GM12891 (cell line): ENCODE measurements around the gene TMEM259.

ENCODE experiments used
- DNase-seq: peaks from one replicate; pipeline ENCODE4 v3.0.0; 2011; ENCODE audit warnings: low spot score; ENCODE audit not compliant: insufficient read length
- FAIRE-seq: peaks from 2 replicates; lab custom pipeline; 2011; peaks lifted over from hg19 to GRCh38; lab: Jason Lieb, UNC
- PAX5 ChIP-seq: IDR thresholded peaks from 2 replicates; pipeline ENCODE4 v1.6.1; 2011; ENCODE audit warnings: low read length, moderate library complexity, mild to moderate bottlenecking; ENCODE audit not compliant: insufficient read depth, severe bottlenecking
- POLR2A ChIP-seq: IDR thresholded peaks from 2 replicates; pipeline ENCODE4 v1.6.1; 2011; ENCODE audit warnings: low read depth, low read length, control low read depth
- POLR2AphosphoS5 ChIP-seq: IDR thresholded peaks from 2 replicates; pipeline ENCODE4 v1.6.1; 2011; ENCODE audit warnings: low read depth, low read length, control low read depth
- POU2F2 ChIP-seq: IDR thresholded peaks from 2 replicates; pipeline ENCODE4 v1.6.1; 2011; ENCODE audit warnings: low read depth, mild to moderate bottlenecking, control low read depth, low read length, moderate library complexity
- SPI1 ChIP-seq: IDR thresholded peaks from 2 replicates; pipeline ENCODE4 v1.6.1; 2011; ENCODE audit warnings: low read depth, low read length, control low read depth
- TAF1 ChIP-seq: IDR thresholded peaks from 2 replicates; pipeline ENCODE4 v1.6.1; 2011; ENCODE audit warnings: low read depth, low read length, control low read depth

TMEM259 gene

DNA sequence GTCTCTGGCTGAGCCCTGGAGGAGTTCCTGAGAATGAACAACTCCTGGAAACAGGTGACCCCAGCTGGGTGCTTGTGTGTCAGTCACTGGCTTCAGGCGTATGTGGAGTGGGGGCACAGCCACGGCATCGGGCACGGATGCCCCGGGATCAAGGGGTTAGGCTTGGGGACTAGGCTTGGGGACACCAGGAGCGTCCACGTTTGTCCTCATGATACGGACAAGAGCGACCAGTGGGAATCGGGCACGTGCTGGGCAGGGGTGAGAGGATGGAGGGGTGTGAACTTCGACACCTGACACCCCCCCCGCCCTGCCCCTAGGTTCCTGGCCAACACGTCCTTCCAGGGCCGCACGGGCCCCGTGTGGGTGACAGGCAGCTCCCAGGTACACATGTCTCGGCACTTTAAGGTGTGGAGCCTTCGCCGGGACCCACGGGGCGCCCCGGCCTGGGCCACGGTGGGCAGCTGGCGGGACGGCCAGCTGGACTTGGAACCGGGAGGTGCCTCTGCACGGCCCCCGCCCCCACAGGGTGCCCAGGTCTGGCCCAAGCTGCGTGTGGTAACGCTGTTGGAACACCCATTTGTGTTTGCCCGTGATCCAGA, 16.6 kb downstream of the TMEM259 start:
- no peak for TF ChIP-seq TAF1
- TF ChIP-seq POLR2AphosphoS5: no peak
- TF ChIP-seq POU2F2: no peak
- TF ChIP-seq POLR2A: no peak
- TF ChIP-seq SPI1: no peak
- TF ChIP-seq PAX5: no peak
- DNase-seq (no peak), FAIRE-seq (no peak)

DNA sequence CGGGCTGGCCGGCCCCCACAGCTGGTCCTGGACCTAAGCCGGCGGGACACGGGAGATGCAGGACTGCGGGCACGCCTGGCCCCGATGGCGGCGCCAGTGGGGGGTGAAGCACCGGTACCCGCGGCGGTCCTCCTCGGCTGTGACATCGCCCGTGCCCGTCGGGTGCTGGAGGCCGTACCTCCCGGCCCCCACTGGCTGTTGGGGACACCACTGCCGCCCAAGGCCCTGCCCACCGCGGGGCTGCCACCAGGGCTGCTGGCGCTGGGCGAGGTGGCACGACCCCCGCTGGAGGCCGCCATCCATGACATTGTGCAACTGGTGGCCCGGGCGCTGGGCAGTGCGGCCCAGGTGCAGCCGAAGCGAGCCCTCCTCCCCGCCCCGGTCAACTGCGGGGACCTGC, 17.6 kb downstream of the TMEM259 start:
- TF ChIP-seq POLR2AphosphoS5 (no peak), PAX5 (no peak), POU2F2 (no peak), TAF1 (no peak), POLR2A (no peak), SPI1 (no peak)
- DNase-seq: no peak
- FAIRE-seq: no peak

DNA sequence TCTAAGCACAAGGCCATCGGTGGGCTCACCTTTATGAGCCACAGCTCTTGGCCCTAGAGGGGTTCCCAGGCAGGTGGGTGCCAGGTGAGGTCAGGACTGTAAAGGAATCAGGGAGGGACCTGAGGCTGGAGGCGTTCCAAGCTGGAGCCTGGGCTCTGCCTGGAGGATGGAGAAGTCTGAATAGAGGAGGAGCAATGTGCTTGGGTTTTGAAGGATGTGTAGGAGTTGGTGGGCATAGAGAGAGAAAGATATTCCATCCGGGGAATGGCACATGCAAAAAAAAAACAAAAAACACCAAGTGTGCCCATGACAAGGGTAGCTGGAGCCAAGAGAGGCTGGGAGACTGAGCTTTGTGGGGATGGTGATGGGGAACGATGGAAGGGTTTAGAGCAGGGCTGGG, 18.3 kb downstream of the TMEM259 start:
- DNase-seq (no peak), FAIRE-seq (no peak)
- TF ChIP-seq POLR2AphosphoS5 (no peak), TAF1 (no peak), PAX5 (no peak), SPI1 (no peak), POU2F2 (no peak), POLR2A (no peak)

DNA sequence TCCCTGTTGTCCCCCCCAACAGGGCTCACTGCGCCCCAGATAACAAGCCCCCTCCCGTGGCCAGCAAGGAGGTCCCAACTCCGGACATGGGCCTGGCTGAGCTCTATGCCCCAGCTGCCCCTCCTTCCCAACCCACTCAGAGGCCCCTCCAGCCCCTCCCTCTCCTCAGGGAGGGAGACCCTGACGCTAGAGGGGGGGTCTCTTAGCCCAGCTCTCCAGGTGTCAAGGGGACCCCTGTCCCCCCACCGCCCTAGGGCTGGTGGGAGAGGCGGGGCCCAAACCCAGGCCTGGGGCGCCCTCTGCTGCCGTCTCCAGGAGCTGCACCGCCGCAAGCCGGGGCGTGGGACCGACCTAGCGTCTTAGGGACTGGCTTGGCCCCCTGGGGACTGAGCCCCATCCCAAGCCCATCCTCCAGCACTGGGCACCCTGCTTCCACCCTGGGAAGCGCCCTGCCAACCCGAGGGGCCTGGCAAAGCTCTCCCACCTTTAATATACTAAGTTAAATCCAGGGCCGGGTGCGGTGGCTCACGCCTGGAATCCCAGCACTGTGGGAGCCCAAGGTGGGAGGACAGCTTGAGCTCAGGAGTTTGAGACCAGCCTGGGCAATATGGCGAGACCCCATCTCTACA, 19.3 kb downstream of the TMEM259 start:
- TF ChIP-seq SPI1 (no peak), TAF1 (no peak), POLR2A (no peak), POU2F2 (no peak), POLR2AphosphoS5 (no peak), PAX5 (no peak)
- DNase-seq: peak; percentile 89
- peak; percentile 80 for FAIRE-seq

DNA sequence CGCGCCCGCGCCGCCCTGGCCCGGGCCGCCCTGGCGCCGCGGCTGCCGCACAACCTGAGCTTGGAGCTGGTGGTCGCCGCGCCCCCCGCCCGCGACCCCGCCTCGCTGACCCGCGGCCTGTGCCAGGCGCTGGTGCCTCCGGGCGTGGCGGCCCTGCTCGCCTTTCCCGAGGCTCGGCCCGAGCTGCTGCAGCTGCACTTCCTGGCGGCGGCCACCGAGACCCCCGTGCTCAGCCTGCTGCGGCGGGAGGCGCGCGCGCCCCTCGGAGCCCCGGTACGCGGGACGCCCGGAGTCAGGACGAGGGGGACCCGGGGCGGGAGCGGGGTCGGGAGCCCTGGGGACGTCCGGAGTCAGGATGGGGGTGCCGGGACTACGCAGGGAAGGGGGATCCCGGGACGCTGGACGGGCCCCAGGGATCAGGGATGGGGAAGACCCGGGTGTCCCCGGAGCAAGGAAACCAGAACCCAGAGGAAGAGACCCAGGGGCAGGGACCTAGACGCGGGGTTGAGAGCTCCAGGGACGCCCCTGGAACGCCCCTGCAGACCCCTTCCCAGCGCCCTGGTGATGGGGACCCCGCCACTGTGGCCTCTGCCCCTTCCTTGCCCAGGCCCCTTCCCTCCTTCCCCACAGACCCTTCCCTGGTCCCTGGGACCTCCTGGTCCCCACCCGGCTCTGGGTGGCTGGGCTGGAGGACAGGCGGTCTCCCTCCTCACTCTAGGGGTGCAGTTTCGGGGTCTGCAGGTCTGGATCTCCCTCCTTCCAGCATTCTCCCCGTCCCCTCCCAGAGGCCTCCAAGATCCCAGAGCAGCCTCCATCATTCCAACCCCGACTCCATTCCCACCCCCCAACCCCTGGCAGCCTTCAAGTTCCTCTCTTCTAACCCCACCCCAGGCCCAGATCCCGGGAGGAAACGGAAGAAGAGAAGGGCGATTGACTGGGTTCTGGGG, 20.1 kb downstream of the TMEM259 start:
- TF ChIP-seq POLR2A (no peak), SPI1 (no peak), TAF1 (no peak), POU2F2 (no peak), POLR2AphosphoS5 (no peak), PAX5 (no peak)
- FAIRE-seq (no peak), DNase-seq (no peak)

DNA sequence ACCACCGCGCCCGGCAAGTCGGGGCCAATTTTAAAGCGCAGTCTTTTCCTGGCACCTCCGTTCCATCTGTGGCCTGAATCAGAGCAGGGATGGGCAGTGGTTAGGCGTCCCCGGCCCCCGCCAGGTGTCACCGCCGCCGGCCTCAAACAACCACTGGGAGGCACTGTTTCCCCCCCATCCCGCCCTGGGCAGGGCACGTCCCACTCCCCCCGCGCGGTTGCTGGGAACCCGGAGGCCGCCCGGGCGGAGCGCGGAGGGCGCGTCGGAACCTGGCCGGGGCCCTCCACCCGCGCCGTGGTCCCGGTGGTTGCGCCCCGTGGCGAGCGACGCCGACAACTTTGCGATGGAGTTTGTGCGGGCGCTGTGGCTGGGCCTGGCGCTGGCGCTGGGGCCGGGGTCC, 20.8 kb downstream of the TMEM259 start, which contains the start of gene GRIN3B:
GRIN3B (plus strand) TSS at position 325 of the 400 bp plus-strand sequence; CDS start at position 344, 19 bp downstream.
- no peak for TF ChIP-seq POLR2AphosphoS5
- TF ChIP-seq POLR2A: no peak
- TF ChIP-seq PAX5: no peak
- no peak for TF ChIP-seq SPI1
- no peak for TF ChIP-seq TAF1
- TF ChIP-seq POU2F2: no peak
- peak; percentile 83 for DNase-seq
- FAIRE-seq: no peak

DNA sequence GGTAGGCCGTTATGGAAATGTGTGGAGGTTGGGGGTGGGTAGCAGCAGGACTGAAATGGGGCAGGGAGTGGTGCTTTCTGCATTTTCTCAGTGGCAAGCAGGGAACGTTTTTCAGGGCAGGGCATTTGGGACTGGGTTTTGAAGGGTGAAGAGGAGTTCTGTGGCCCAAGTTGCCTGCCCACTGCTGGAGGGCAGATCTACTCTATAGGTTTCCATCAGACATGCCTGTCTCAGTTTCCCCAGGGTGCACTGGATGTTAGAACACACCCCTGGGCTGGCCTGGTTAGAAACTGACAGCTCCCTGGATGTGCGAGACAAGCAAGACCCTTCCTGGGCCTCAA, 21.6 kb downstream of the TMEM259 start:
- FAIRE-seq: no peak
- TF ChIP-seq PAX5 (no peak), POU2F2 (no peak), POLR2A (no peak)

DNA sequence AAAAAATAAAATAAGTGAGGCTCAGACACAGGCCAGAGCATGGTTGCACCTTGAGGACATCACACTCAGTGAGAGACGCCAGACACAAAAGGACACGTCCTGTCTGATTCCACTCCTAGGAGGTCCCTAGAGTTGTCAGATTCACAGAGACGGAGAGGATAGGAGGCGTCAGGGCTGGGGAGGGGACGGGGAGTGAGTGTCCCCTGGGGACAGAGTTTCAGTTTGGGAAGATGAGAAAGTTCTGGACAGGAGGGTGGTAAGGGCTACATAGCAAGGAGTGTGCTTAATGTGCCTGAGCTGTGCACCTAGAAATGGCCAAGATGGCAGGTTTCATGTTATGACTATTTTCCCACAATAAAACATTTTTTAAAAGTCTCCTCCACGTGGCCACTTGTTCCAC, 22.9 kb downstream of the TMEM259 start:
- DNase-seq (no peak), FAIRE-seq (no peak)
- no peak for TF ChIP-seq TAF1
- no peak for TF ChIP-seq PAX5
- no peak for TF ChIP-seq POLR2AphosphoS5
- no peak for TF ChIP-seq POLR2A
- TF ChIP-seq SPI1: no peak
- no peak for TF ChIP-seq POU2F2

More for the DNA sequence above, 21.6 kb downstream of the TMEM259 start:
- DNase-seq: no peak

DNA sequence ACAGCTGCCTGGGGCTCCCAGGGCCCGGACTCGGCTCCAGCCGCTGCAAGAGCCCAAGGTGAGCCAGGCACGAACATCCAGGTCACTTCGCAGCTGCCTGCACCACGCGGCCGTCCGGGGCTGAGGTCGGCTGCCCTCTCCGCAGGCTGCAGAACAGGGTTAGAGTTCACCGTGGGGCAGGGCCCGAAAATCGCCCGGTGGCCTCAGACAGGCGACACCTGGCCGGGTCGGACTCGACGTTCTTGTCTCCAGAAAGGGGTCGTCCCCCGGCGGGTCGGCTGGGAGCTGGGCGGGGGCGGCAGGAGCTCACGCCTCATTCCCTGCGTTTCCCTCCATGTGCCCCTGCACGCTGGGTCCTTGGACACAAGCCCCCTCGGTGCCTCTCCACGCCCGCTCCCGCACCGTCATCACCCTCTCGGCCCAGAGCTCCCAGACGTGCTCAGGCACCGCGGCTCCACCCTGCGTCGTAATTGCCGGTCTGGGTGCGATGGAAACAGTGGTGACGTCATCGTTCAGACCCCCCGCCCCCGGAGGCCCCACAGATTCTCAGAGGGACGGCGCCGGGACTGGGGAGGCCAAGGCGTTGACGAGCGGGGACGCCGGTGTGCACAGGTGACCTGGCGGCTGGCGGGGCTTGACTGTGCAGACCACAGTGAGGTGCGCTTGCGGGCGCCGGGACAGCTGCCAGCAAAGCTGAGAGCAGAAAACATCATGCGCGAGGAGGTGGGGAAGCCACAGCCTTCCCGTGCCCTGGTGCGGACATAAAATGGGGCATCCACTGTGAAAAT, 24.7 kb downstream of the TMEM259 start:
- no peak for TF ChIP-seq PAX5
- TF ChIP-seq SPI1: no peak
- no peak for TF ChIP-seq POLR2AphosphoS5
- no peak for TF ChIP-seq POLR2A
- no peak for TF ChIP-seq TAF1
- TF ChIP-seq POU2F2: no peak
- DNase-seq (peak; percentile 69), FAIRE-seq (peak; percentile 74)
